H1 (cell line): ENCODE data around the gene ITGB5. TPM values are rescaled to one million over a fixed set of nuclear protein-coding genes. Genes with fewer than 3 reads are reported as not detected.
A peak's percentile ranks its signal among the peaks of the same experiment; 100 is the strongest.

Experiments
- CTCF ChIA-PET: fragments of 300-600 bp; sonication (Branson Sonifier 250); formaldehyde crosslinking; loops from one replicate; lab custom pipeline; 2021; ENCODE audit not compliant: partially characterized antibody; lab: Charles Lee
- POLR2A ChIA-PET: fragments of 300-600 bp; sonication (Branson Sonifier 250); formaldehyde crosslinking; loops from one replicate; lab custom pipeline; 2021; ENCODE audit warnings: inconsistent platforms; ENCODE audit not compliant: partially characterized antibody; lab: Charles Lee
- DNase-seq, 2 experiments: peaks; one replicate each; pipeline versions ENCODE4 v3.0.0 to v3.0.0-alpha.2; 2010 to 2022; ENCODE audit warnings: low spot score in 2 of 2, low read depth in 1 of 2, mixed read lengths in 1 of 2
- FAIRE-seq: peaks from 2 replicates; lab custom pipeline; 2011; peaks lifted over from hg19 to GRCh38; lab: Jason Lieb, UNC
- H2AFZ ChIP-seq: 2 replicates; pipeline ENCODE4 v1.8.1; 2012; ENCODE audit warnings: low read length, inconsistent platforms
- H2AK5ac ChIP-seq: 2 replicates; pipeline ENCODE4 v1.6.1; 2013; ENCODE audit warnings: low read depth, low read length
- H2BK120ac ChIP-seq: replicated peaks from 2 replicates; pipeline ENCODE3; 2013; ENCODE audit warnings: low read depth, low read length, inconsistent platforms
- H2BK12ac ChIP-seq: 2 replicates; pipeline ENCODE4 v1.6.1; 2013; ENCODE audit warnings: low read depth, low read length
- H2BK15ac ChIP-seq: 2 replicates; pipeline ENCODE4 v1.6.1; 2013; ENCODE audit warnings: low read length
- H2BK20ac ChIP-seq: 2 replicates; pipeline ENCODE4 v1.6.1; 2013; ENCODE audit warnings: low read length
- H2BK5ac ChIP-seq: 2 replicates; pipeline ENCODE4 v1.6.1; 2013; ENCODE audit warnings: low read depth, low read length
- H3K14ac ChIP-seq: 2 replicates; pipeline ENCODE4 v1.6.1; 2013; ENCODE audit warnings: inconsistent platforms; ENCODE audit not compliant: insufficient read length
- H3K18ac ChIP-seq: 2 replicates; pipeline ENCODE4 v1.6.1; 2013; ENCODE audit warnings: low read length; ENCODE audit errors: extremely low read depth
- H3K23ac ChIP-seq: 2 replicates; pipeline ENCODE4 v1.6.1; 2013; ENCODE audit warnings: inconsistent platforms; ENCODE audit not compliant: insufficient read length
- H3K23me2 ChIP-seq: 2 replicates; pipeline ENCODE4 v1.6.1; 2013; ENCODE audit warnings: low read depth, low read length
- H3K27ac ChIP-seq: 2 replicates; pipeline ENCODE4 v1.6.1; 2011; ENCODE audit warnings: low read depth, low read length, inconsistent platforms
- H3K27me3 ChIP-seq, 4 experiments: replicated peaks in 1 of 4; 1 replicate in 1 of 4; 2 replicates in 3 of 4; pipeline versions ENCODE4 v1.6.1 to v1.8.1; 2011 to 2013; ENCODE audit warnings: low read length in 3 of 4, mild to moderate bottlenecking in 3 of 4, inconsistent platforms in 2 of 4, mixed read lengths in 2 of 4, moderate library complexity in 1 of 4; ENCODE audit not compliant: control insufficient read depth in 3 of 4, insufficient read depth in 3 of 4; ENCODE audit errors: extremely low read depth in 1 of 4
- H3K36me3 ChIP-seq, 4 experiments: 2 replicates each; pipeline versions ENCODE4 v1.6.1 to v1.8.1; 2011 to 2013; ENCODE audit warnings: mild to moderate bottlenecking in 4 of 4, low read length in 3 of 4, moderate library complexity in 2 of 4, control low read depth in 1 of 4, inconsistent platforms in 1 of 4; ENCODE audit not compliant: insufficient read depth in 4 of 4, control insufficient read depth in 2 of 4
- H3K4ac ChIP-seq: replicated peaks from 2 replicates; pipeline ENCODE3; 2013; ENCODE audit warnings: low read length, low read depth, mixed read lengths, inconsistent platforms; ENCODE audit not compliant: insufficient read length
- H3K4me1 ChIP-seq, 4 experiments: replicated peaks in 1 of 4; 1 replicate in 1 of 4; 2 replicates in 3 of 4; pipeline versions ENCODE4 v1.6.1 to v1.8.1; 2011 to 2013; ENCODE audit warnings: low read length in 3 of 4, inconsistent platforms in 2 of 4, mixed read lengths in 1 of 4; ENCODE audit not compliant: insufficient read depth in 4 of 4, control insufficient read depth in 3 of 4
- H3K4me2 ChIP-seq, 2 experiments: 2 replicates each; pipeline versions ENCODE4 v1.6.1 to v1.8.1; 2011 to 2013; ENCODE audit warnings: low read depth in 2 of 2, low read length in 2 of 2, control low read depth in 1 of 2, inconsistent platforms in 1 of 2, mild to moderate bottlenecking in 1 of 2; ENCODE audit not compliant: insufficient read depth in 1 of 2
- H3K4me3 ChIP-seq, 4 experiments: fragments of 200-600, 300-600 bp in 1 of 4; sonication (generic), shearing (Covaris generic), sonication (Bioruptor Twin) in 1 of 4; 2 replicates each; pipeline versions ENCODE4 v1.5.1 to v1.8.1; 2011 to 2016; ENCODE audit warnings: low read length in 4 of 4, low read depth in 3 of 4, control low read depth in 2 of 4, inconsistent platforms in 2 of 4, mild to moderate bottlenecking in 2 of 4, mixed read lengths in 1 of 4, moderate library complexity in 1 of 4; ENCODE audit not compliant: insufficient read depth in 2 of 4; ENCODE audit errors: extremely low read depth in 1 of 4
- H3K56ac ChIP-seq: replicated peaks from 2 replicates; pipeline ENCODE3; 2013; ENCODE audit warnings: low read depth, mild to moderate bottlenecking, mixed read lengths, low read length, inconsistent platforms; ENCODE audit not compliant: insufficient read length
- H3K79me1 ChIP-seq: 2 replicates; pipeline ENCODE4 v1.6.1; 2013; ENCODE audit warnings: low read depth, low read length, control low read depth
- H3K79me2 ChIP-seq, 2 experiments: 2 replicates each; pipeline versions ENCODE4 v1.6.1 to v1.8.1; 2012 to 2013; ENCODE audit warnings: low read length in 2 of 2, mild to moderate bottlenecking in 2 of 2, inconsistent platforms in 1 of 2; ENCODE audit not compliant: insufficient read depth in 2 of 2, control insufficient read depth in 1 of 2
- H3K9ac ChIP-seq, 4 experiments: replicated peaks in 1 of 4; 1 replicate in 1 of 4; 2 replicates in 3 of 4; pipeline versions ENCODE4 v1.6.1 to v1.8.1; 2011 to 2013; ENCODE audit warnings: low read depth in 3 of 4, low read length in 3 of 4, control low read depth in 2 of 4, mild to moderate bottlenecking in 2 of 4, moderate library complexity in 2 of 4, inconsistent platforms in 1 of 4; ENCODE audit errors: extremely low read depth in 1 of 4
- H3K9me3 ChIP-seq, 2 experiments: 2 replicates each; pipeline versions ENCODE4 v1.6.1 to v1.8.1; 2012 to 2013; ENCODE audit warnings: mild to moderate bottlenecking in 2 of 2, moderate library complexity in 2 of 2, control low read depth in 1 of 2, inconsistent platforms in 1 of 2, low read depth in 1 of 2, low read length in 1 of 2, mixed read lengths in 1 of 2; ENCODE audit not compliant: insufficient read depth in 2 of 2
- H4K20me1 ChIP-seq, 2 experiments: replicated peaks in 1 of 2; 2 replicates each; pipeline versions ENCODE3 to v1.8.1; 2011 to 2013; ENCODE audit warnings: inconsistent platforms in 2 of 2, low read length in 2 of 2, mild to moderate bottlenecking in 1 of 2; ENCODE audit not compliant: insufficient read depth in 2 of 2, control insufficient read depth in 1 of 2
- H4K5ac ChIP-seq: 2 replicates; pipeline ENCODE4 v1.6.1; 2013; ENCODE audit warnings: low read length, low read depth, mixed read lengths, inconsistent platforms; ENCODE audit not compliant: insufficient read length
- H4K8ac ChIP-seq: 2 replicates; pipeline ENCODE4 v1.8.0; 2013; ENCODE audit warnings: mild to moderate bottlenecking, moderate library complexity, low read length, inconsistent platforms; ENCODE audit not compliant: insufficient read depth; ENCODE audit errors: extremely low read depth
- H4K91ac ChIP-seq: replicated peaks from 2 replicates; pipeline ENCODE3; 2013; ENCODE audit warnings: low read length, mixed read lengths, inconsistent platforms; ENCODE audit not compliant: insufficient read length
- BACH1 ChIP-seq: IDR thresholded peaks from 2 replicates; pipeline ENCODE4 v1.6.1; 2012; ENCODE audit warnings: low read length, improper control_type of control experiment
- CTCF ChIP-seq, 3 experiments: IDR thresholded peaks; 1 replicate in 2 of 3; 2 replicates in 1 of 3; pipeline versions ENCODE4 v1.5.1 to v1.6.1; 2011; ENCODE audit warnings: low read length in 3 of 3, mild to moderate bottlenecking in 3 of 3, inconsistent platforms in 2 of 3, low read depth in 1 of 3, moderate library complexity in 1 of 3; ENCODE audit not compliant: insufficient read depth in 1 of 3; ENCODE audit errors: control extremely low read depth in 1 of 3
- E2F6 ChIP-seq: IDR thresholded peaks from 2 replicates; pipeline ENCODE4 v1.6.1; 2012; ENCODE audit warnings: inconsistent platforms
- RBBP5 ChIP-seq: IDR thresholded peaks from 2 replicates; pipeline ENCODE4 v1.7.1; 2012; ENCODE audit warnings: low read depth, mild to moderate bottlenecking, inconsistent platforms, low read length, moderate library complexity, borderline replicate concordance
- SP1 ChIP-seq: IDR thresholded peaks from 2 replicates; pipeline ENCODE4 v1.6.1; 2011; ENCODE audit warnings: low read depth, low read length
- TCF12 ChIP-seq: IDR thresholded peaks from 2 replicates; pipeline ENCODE4 v1.6.1; 2011; ENCODE audit warnings: low read depth, mild to moderate bottlenecking, low read length
- WGBS, 2 experiments: shearing (Covaris generic) in 1 of 2; methylation state at CpG; one replicate each; pipeline versions ENCODE4 v1.1.6 to v1.1.7; 2013 to 2015; ENCODE audit warnings: low lambda C conversion rate in 2 of 2, mixed read lengths in 2 of 2, inconsistent platforms in 1 of 2, low coverage in 1 of 2, missing lambda C conversion rate in 1 of 2; ENCODE audit not compliant: insufficient replicate concordance in 2 of 2, insufficient coverage in 1 of 2, insufficient read length in 1 of 2; ENCODE audit errors: extremely low coverage in 1 of 2, missing lambda C conversion rate in 1 of 2; 5-methylcytosine and 5-hydroxymethylcytosine counted together
- polyA plus RNA-seq, 7 experiments: library from polyadenylated mRNA; depleted of rRNA in 3 of 7; stranded (reverse) in 5 of 7; unstranded in 2 of 7; fragments of >200 nt in 5 of 7; fragments of 200-250 nt in 2 of 7; gene quantifications; 1 replicate in 5 of 7; 2 replicates in 1 of 7; 4 replicates in 1 of 7; pipeline versions ENCODE4 v1.2.1 to v1.2.3, GENCODE V29; 2011 to 2013; ENCODE audit warnings: missing spikeins in 2 of 7, mixed read lengths in 2 of 7
- total RNA-seq: library from RNA; stranded (reverse); fragmentation: NEBNext Ultra II Directional; extraction: Animal tissue kit (Norgen Biotek cat#: 25700); gene quantifications from 2 replicates; pipeline ENCODE4 v1.2.1, GENCODE V29; 2021

The ITGB5 gene
- total and polyA plus RNA-seq, 2 of the 8 experiments (the other 6 are each of a cell fraction or from before 2014, with no cell fraction given), result 101 to 268 TPM

GRCh38 chr3:124834723-124835718 lies 52.1 kb downstream of the ITGB5 start:
- Histone ChIP-seq H2BK20ac (peak overlapping the region; percentile 36; the same call in 1 of the 2 replicates), H4K91ac (peak overlapping the region; percentile 59), H3K4me3 (peak overlapping the region in 3 of 4 experiments; percentile 18 to 23 (median 19); a peak in 4 of 8 replicates), H3K23ac (no peak overlapping the region), H4K5ac (no peak overlapping the region), H3K23me2 (no peaks in the 10 kb centered on the region), H3K18ac (peak overlapping the region; percentile 39), H3K4me1 (peaks cover 11 to 21% (median 13%) of the 10 kb centered on the region in 4 experiments), H3K79me2 (no peaks in the 10 kb centered on the region), H2AFZ (no peak overlapping the region), H3K56ac (no peak overlapping the region), H3K27me3 (no peaks in the 10 kb centered on the region), H2BK5ac (peak overlapping the region; percentile 80), H3K4me2 (peak overlapping the region; percentile 49 to 54), H3K4ac (no peak overlapping the region), H2BK15ac (peak overlapping the region; percentile 3; the same call in 1 of the 2 replicates), H3K36me3 (peaks cover 0 to 8% (median 3%) of the 10 kb centered on the region in 4 experiments; a peak in 3 of 8 replicates), H2BK12ac (peak overlapping the region; percentile 97), H3K27ac (peak overlapping the region; percentile 20), H4K8ac (peak overlapping the region; percentile 4; the same call in 1 of the 2 replicates), H4K20me1 (no peaks in the 10 kb centered on the region), H3K9ac (peak overlapping the region in 3 of 4 experiments; percentile 2 to 15 (median 6); a peak in 2 of 7 replicates), H2AK5ac (peak overlapping the region; percentile 14), H3K9me3 (no peaks in the 10 kb centered on the region), H3K79me1 (no peaks in the 10 kb centered on the region; the same call in 1 of the 2 replicates), H2BK120ac (peak overlapping the region; percentile 26), H3K14ac (no peak overlapping the region)
- ChIA-PET POLR2A (interaction anchor here (0.7 to 1.8 kb wide), 6 partner anchors 9 to 60 kb away, joined by 3 to 6 read pairs (median 3); partner anchors contain the start of gene ITGB5), CTCF (interaction anchor here (1.0 to 1.7 kb wide), 9 partner anchors 8 to 95 kb away, joined by 3 to 7 read pairs (median 3); no protein-coding TSS in a partner anchor)
- WGBS, 2 experiments, result 52% methylated on average over 20 of the region's 20 CpGs; no CpG with 5 or more reads in 1 of the 2 experiments
- DNase-seq (peak in 1 of 2 experiments; percentile 66), FAIRE-seq (no peak)
- 0 out of 2 replicates have a peak, but pooled peaks have one; percentile 11 for TF ChIP-seq TCF12
- no peak for TF ChIP-seq CTCF (IDR thresholded peaks at IDR 0.05; ENCODE audit: control extremely low read depth in 1 of 3, insufficient read depth in 1 of 3, low read depth in 1 of 3, low read length in 3 of 3)
- TF ChIP-seq RBBP5, result no peak; the same call in 1 of the 2 replicates
- peak; percentile 32; the same call in 1 of the 2 replicates for TF ChIP-seq BACH1
- TF ChIP-seq SP1, result peak; percentile 86
- peak; percentile 17 for TF ChIP-seq E2F6
